ENCODE measurements around the gene SLC19A2. TPM values are rescaled to one million over a fixed set of nuclear protein-coding genes. Genes with fewer than 3 reads are reported as not detected.
A peak's percentile ranks its signal among the peaks of the same experiment; 100 is the strongest.

SLC19A2 gene
- total RNA-seq, 2 donors from 2014 or later, result 4.9 to 8.0 TPM

DNA sequence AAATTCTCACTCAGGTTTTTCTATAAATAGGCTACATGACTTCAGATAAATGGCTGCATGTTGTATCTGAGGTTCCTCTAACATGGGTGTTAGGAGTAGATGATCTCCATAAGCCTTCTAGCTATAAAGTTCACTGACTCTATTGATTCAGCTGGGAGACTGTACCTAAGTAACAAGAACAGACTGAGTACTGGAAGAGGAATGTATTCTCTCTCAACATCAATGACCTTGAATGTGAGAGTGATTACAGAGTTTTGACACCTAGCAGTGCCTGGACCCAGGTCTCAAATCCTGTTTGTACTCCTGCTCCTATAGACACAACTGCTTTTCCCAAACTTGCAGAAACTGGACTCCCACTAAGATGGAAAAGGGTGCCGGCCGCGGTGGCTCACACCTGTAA, 8.6 kb upstream of the SLC19A2 start:
- no peak for DNase-seq
- Histone ChIP-seq H3K4me1 (no peaks in the 10 kb centered on the region), H3K9me3 (no peaks in the 10 kb centered on the region), H3K4me3 (no peak overlapping the region), H3K9ac (ENCODE audit: low read depth in 2 of 2, low read length in 2 of 2) (no peak overlapping the region), H3K27ac (no peak overlapping the region), H3K27me3 (no peaks in the 10 kb centered on the region), H3K36me3 (no peaks in the 10 kb centered on the region)
- TF ChIP-seq, protein P1, sequence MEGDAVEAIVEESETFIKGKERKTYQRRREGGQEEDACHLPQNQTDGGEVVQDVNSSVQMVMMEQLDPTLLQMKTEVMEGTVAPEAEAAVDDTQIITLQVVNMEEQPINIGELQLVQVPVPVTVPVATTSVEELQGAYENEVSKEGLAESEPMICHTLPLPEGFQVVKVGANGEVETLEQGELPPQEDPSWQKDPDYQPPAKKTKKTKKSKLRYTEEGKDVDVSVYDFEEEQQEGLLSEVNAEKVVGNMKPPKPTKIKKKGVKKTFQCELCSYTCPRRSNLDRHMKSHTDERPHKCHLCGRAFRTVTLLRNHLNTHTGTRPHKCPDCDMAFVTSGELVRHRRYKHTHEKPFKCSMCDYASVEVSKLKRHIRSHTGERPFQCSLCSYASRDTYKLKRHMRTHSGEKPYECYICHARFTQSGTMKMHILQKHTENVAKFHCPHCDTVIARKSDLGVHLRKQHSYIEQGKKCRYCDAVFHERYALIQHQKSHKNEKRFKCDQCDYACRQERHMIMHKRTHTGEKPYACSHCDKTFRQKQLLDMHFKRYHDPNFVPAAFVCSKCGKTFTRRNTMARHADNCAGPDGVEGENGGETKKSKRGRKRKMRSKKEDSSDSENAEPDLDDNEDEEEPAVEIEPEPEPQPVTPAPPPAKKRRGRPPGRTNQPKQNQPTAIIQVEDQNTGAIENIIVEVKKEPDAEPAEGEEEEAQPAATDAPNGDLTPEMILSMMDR (IDR thresholded peaks at IDR 0.05), result no peak
- intact Hi-C loops (cut with DNase I), result no loop called here

DNA sequence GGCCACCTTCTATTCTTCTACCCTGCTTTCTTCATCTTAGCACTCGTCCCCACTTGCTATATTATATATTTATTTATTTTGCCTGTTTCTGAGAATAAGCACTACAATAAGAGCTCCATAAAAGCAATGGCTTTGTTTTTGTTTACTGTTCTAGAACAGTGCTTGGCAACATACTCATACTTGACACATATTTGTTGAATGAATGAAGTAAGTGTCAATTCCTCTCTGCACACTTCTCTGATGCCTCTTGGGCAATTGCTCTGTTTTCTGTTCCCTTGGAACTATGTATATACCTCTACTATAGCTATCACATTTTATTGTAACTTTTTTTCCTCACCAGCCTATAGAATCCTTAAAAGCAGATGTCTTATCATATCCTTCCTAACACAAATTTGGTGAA, 7.5 kb upstream of the SLC19A2 start:
- Histone ChIP-seq H3K4me3 (no peak overlapping the region), H3K9me3 (no peaks in the 10 kb centered on the region), H3K36me3 (no peaks in the 10 kb centered on the region), H3K27ac (no peak overlapping the region), H3K9ac (ENCODE audit: low read depth in 2 of 2, low read length in 2 of 2) (no peak overlapping the region), H3K4me1 (no peaks in the 10 kb centered on the region), H3K27me3 (no peaks in the 10 kb centered on the region)
- intact Hi-C loops (cut with DNase I), result no loop called here
- DNase-seq, result no peak
- TF ChIP-seq, protein P1 (IDR thresholded peaks at IDR 0.05), result no peak

DNA sequence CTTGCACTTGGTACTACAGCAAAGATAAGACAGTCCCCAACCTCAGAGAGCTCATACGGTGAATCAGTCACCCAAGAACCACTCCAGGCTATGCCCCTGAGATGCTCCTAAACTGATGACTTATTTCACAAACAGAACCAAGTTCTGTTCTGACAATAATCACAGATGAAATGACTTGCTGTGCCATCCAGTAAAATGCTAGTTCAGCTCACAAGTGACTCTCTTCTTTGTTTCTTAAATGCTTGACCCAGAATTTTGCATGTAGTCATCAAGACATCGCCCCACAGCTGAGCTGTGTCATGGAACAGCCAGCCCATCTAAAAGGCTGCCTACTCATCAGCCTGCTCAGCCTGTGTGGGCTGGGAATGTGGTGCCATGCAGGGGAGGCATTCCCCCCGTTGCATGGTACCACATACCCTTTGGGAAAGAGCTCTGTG, 6.1 kb upstream of the SLC19A2 start:
- H3K9ac ChIP-seq (ENCODE audit: low read depth in 2 of 2, low read length in 2 of 2), result no peak overlapping the region
- no peaks in the 10 kb centered on the region for H3K36me3 ChIP-seq
- no peaks in the 10 kb centered on the region for H3K27me3 ChIP-seq
- H3K4me1 ChIP-seq, result no peaks in the 10 kb centered on the region
- intact Hi-C loops (cut with DNase I), result no loop called here
- no peak for DNase-seq
- no peak overlapping the region for H3K4me3 ChIP-seq
- TF ChIP-seq, protein P1 (IDR thresholded peaks at IDR 0.05), result no peak
- H3K9me3 ChIP-seq, result no peaks in the 10 kb centered on the region
- H3K27ac ChIP-seq, result no peak overlapping the region

DNA sequence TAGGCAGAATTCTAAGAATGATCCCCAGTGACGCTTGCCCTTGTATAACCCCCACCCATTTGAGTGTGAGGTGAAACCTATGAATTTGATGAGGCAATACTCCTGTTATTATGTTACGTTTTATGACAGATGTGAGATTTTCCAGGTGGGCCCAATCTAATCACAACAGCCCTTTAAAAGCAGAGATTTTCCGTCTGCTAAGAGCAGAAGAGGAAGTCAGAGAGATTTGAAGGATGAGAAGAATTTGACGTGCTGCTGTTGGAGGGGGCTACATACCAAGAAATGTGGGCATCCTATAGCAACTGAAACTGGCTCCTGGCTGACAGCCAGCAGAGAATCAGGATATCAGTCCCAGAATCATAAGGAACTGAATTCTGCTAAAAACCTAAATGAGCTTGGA, 2.4 kb upstream of the SLC19A2 start:
- TF ChIP-seq, protein P1 (IDR thresholded peaks at IDR 0.05), result no peak
- Histone ChIP-seq H3K9ac (ENCODE audit: low read depth in 2 of 2, low read length in 2 of 2) (no peak overlapping the region), H3K27me3 (no peaks in the 10 kb centered on the region), H3K4me3 (no peak overlapping the region), H3K36me3 (no peaks in the 10 kb centered on the region), H3K27ac (no peak overlapping the region), H3K4me1 (no peaks in the 10 kb centered on the region), H3K9me3 (no peaks in the 10 kb centered on the region)
- DNase-seq, result no peak
- intact Hi-C loops (cut with DNase I), result no loop called here

DNA sequence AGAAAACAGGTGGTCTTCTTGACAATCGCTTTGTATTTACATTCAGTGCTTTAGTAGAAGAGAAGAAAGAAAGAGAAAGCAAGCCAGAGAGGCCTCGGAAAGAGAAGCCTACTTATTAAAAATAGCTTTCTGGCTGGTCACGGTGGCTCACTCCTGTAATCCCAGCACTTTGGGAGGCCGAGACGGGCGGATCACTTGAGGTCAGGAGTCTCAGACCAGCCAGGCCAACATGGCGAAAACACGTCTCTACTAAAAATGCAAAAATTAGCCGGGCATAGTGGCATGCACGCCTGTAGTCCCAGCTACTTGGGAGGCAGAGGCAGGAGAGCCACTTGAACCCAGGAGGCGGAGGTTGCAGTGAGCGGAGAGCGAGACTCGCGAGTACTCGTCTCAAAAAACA, 1.8 kb upstream of the SLC19A2 start:
- TF ChIP-seq, protein P1 (IDR thresholded peaks at IDR 0.05), result no peak
- intact Hi-C loops (cut with DNase I), result no loop called here
- no peaks in the 10 kb centered on the region for H3K36me3 ChIP-seq
- H3K4me3 ChIP-seq, result no peak overlapping the region
- H3K9ac ChIP-seq (ENCODE audit: low read depth in 2 of 2, low read length in 2 of 2), result no peak overlapping the region
- no peaks in the 10 kb centered on the region for H3K4me1 ChIP-seq
- no peak for DNase-seq
- H3K27me3 ChIP-seq, result no peaks in the 10 kb centered on the region
- H3K27ac ChIP-seq, result no peak overlapping the region
- no peaks in the 10 kb centered on the region for H3K9me3 ChIP-seq

DNA sequence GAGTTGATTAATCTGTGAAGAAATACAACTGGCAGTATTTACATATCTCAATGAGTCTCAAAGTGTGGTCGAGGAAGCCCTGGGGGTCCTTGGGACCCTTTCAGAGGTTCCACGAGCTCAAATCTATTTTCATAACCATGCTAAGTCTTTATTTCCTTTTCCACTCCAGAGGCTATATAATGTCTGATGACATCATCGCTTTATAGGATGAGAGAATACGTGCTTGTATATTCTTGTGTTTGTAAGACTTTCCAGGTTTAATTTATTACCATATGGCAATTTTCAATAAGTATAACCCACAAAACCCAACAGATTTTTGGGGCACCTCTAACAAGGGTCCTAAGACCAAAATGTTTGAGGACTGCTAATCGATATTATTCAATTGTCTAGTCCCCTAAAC, 1.4 kb upstream of the SLC19A2 start:
- H3K9me3 ChIP-seq, result no peaks in the 10 kb centered on the region
- peak overlapping the region in 1 of 2 donors; percentile 82 for H3K9ac ChIP-seq (ENCODE audit: low read depth in 2 of 2, low read length in 2 of 2)
- no peak overlapping the region for H3K27ac ChIP-seq
- TF ChIP-seq, protein P1 (IDR thresholded peaks at IDR 0.05), result no peak
- H3K4me3 ChIP-seq, result no peak overlapping the region
- H3K27me3 ChIP-seq, result no peaks in the 10 kb centered on the region
- no peaks in the 10 kb centered on the region for H3K36me3 ChIP-seq
- H3K4me1 ChIP-seq, result no peaks in the 10 kb centered on the region
- intact Hi-C loops (cut with DNase I), result no loop called here
- no peak for DNase-seq

All from colonic mucosa (tissue), 4 donors.